ENCODE data around the gene HAGH.

Gene HAGH

DNA sequence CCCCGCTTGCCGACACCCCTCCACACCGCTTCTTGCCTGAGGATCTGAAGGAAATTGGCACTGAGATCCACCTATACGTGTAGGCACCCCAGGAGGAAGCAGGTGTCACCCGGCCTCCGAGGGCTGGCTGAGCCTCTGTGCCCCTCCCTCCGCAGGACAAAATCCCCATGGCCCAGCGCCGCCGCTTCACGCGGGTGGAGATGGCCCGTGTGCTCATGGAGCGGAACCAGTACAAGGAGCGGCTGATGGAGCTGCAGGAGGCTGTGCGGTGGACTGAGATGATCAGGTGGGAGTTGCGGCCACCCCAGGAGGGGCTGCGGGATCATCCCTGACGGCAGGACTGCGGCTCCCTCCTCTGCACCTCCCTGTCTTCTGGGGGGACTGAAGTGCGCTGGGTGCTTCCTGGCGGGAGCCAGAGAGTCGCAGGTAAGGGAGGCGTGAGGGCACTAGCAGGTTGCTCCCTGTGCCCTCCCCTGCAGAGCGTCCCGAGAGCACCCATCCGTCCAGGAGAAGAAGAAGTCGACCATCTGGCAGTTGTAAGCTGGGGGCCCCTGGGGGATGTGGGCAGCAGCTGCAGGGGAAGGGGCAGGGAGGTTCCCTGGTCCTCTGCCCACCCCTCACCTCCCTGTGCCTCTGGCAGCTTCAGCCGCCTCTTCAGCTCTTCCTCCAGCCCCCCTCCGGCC lies 64.3 kb downstream of the HAGH start:
- DNase-seq (ENCODE audit: low spot score): no peak

DNA sequence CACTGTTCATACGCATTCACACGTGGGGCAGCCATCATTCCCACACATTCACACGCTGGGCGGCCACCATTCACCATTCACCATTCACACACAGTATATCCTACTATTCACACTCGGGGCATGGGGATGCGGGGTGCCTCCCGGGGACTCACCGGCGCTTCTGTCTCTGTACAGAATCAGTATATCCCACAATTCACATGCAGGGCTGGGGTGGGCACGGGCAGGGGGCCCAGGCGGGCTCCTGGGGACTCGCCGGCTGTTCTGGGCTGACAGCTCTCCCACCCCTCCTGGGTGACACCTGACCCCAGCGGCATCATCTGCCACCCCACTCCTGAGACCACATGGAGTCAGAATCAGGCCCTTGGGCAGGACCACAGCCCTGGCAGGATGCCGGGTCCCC lies 64.9 kb downstream of the HAGH start:
- DNase-seq (ENCODE audit: low spot score): no peak

- no peak for DNase-seq (ENCODE audit: low spot score)
Measured at GRCh38 chr16:1760911-1761310, 65.7 kb downstream of the HAGH start.

DNA sequence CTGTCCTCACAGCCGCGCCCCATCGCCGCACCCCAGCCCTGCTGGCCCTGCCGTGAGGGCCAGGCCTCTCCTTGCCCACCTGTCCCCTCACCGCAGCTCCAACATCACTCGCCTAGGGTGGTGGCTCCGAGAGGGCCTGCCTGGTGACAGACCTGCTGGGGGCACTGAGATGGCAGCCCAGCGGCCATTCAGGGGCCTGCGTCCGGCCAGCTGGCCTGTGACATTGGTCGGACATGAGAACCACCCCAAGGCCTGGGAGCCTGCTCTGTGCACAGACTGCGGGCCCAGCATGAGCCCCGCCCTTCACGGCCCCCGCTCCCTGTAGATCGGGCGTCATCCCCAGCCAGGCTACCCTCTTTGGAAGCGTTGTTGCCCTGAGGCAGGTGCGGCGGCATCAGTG lies 67.1 kb downstream of the HAGH start:
- no peak for DNase-seq (ENCODE audit: low spot score)

DNA sequence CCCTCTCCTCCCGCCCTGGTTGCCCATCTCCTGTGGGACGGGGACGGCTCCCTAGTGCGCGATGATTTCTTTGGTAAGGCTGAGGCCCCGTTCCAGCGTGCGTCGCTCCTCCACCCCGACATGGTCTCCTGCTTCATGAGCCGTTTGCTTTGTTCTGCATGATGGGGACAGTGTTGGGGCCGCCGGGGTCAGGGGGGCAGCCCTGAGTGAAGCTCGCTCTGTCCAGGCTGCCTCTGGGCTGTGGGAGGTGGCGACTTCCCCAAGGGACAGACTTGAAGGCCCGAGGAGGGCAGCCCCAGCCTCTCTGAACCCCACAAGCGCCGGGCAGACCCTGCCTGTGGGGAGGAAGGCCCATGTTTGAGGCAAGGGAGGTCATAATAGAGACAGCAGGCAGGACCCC lies 67.7 kb downstream of the HAGH start:
- no peak for DNase-seq (ENCODE audit: low spot score)

GRCh38 chr16:1757714-1758461 lies 68.7 kb downstream of the HAGH start:
- no peak for DNase-seq (ENCODE audit: low spot score)
